Measurements from ENCODE around the gene ING2.
"Not testable (repeated sequence)": the region's sequence is repeated elsewhere in the genome, so short reads cannot be mapped to it uniquely, and the experiment has no call there.

ING2 gene, protein sequence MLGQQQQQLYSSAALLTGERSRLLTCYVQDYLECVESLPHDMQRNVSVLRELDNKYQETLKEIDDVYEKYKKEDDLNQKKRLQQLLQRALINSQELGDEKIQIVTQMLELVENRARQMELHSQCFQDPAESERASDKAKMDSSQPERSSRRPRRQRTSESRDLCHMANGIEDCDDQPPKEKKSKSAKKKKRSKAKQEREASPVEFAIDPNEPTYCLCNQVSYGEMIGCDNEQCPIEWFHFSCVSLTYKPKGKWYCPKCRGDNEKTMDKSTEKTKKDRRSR

DNA sequence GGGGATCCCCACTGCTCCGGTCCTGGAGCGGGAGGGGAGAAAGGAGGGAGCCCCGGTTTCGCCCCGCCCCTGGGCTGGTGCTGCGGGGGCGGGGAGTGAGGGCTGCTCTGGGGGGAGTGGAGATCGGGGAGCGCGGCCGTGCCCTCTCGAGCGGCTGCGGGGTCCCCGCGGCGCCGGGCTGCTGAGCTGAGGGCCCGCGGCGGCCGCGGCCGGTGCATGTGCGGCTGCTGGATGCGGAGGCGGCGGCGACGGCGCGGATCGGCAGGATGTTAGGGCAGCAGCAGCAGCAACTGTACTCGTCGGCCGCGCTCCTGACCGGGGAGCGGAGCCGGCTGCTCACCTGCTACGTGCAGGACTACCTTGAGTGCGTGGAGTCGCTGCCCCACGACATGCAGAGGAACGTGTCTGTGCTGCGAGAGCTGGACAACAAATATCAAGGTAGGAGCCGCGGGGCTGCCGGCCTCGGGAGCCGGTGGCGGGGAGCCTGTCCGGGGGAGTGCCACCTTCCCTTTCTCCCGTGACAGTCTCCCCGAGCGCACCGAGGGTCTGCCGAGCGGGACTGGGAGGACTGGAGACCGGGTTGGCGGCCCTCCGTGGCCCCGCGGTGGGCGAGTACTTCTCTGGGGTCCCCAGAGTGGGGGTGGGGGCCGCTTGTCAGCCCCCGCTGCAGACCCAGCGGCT, at the start of gene ING2:
Gene ING2 (plus strand): TSS at position 129 of the 681 bp plus-strand sequence. CDS start 138 bp downstream, at position 267.
- no peak for DNase-seq

DNA sequence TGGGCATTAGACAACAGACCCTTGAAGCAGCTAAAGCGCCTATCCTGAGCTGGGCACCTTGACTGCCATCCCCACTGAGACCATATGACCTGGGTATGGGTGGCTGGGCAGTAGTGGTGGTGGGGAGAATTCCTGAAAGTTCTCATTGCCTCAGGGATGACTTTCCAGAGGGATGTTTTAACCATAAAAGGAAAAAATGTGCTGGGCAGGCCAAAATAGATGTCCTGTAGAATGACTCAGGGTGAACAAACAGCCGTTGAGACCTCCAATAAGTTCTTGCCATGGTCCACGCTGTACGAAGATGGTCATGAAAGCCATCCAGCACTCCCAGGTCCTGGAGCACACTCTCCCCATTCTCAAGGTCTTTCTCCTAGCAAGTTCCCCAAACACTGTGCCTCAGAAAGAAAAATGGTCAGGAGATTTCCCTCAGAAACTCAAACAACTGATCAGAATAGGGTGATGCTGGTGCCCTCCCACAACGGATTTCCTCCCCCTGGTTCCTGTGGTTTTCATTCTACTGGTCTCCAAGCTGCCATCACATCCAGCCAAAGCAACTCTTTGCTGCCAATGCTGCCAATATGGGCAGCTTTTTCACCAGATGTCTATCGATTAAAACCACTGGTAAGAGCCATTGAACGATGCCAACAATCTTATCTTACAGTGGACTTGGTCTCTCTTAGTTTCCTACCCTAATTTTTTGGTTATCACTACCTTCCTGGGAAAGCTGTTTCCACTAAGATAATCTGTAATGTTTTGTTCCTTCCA, 49.2 kb upstream of the ING2 start:
- no peak for DNase-seq

DNA sequence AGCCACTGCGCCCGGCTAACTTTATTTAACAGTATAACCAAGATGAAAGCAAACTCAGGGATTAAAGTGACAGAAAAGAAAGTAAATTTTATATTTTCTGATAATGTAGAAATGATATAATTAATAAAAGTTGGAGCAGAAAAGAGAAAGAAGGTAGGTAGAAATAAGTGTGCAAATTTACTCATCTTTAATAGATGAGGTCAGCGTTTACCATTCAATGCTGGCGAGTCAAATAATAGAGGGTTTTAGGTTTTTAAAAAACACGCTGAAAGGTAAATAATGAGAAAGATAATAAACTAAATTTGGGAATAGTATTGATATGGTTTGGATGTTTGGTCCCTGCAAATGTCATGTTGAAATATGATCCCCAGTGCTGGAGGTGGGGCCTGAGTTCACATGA, 46.9 kb upstream of the ING2 start:
- no peak for DNase-seq

DNA sequence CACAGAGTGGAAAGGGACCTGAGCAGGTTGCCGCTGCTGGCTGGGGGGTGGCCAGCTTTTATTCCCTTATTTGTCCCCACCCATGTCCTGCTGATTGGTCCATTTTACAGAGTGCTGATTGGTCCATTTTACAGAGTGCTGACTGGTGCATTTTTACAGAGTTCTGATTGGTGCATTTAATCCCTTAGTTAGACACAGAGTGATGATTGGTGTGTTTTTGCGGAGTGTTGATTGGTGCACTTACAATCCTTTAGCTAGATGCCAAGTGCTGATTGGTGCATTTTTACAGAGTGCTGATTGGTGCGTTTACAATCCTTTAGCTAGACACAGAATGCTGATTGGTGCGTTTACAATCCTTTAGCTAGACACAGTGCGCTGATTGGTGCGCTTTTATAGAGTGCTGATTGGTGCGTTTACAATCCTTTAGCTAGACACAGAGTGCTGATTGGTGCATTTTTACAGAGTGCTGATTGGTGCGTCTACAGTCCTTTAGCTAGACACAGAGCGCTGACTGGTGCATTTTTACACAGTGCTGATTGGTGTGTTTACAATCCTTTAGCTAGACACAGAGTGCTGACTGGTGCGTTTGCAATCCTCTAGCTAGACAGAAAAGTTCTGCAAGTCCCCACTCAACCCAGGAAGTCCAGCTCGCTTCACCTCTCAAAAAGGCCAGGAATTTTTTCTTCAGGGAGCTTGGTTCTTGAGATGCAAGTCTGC, 40.8 kb upstream of the ING2 start:
- DNase-seq: not testable (repeated sequence)

DNA sequence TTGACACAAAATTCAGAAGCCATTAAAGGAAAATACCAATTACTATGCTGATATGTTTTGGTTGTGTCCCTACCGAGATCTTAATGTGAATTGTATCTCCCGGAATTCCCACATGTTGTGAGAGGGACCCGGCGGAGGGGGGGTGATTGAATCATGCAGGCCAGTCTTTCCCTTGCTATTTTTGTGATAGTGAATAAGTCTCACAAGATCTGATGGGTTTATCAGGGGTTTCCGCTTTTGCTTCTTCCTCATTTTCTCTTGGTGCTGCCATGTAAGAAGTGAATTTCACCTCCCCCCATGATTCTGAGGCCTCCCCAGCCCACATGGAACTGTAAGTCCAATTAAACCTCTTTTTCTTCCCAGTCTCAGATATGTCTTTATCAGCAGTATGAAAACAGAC, 39.0 kb upstream of the ING2 start:
- DNase-seq: not testable (repeated sequence)

DNA sequence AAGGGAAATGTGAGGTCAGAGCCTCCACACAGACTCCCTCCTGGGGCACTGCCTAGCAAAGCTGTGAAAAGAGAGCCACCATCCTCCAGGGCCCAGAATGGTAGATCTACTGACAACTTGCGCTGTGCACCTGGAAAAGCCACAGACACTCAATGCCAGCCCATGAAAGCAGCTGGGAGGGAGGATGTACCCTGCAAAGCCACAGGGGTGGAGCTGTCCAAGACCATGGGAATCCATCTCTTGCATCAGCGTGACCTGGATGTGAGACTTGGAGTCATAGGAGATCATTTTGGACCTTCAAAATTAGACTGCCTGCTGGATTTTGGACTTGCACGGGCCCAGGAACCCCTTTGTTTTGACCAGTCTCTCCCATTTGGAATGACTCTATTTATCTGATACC, 37.6 kb upstream of the ING2 start:
- DNase-seq: no peak

DNA sequence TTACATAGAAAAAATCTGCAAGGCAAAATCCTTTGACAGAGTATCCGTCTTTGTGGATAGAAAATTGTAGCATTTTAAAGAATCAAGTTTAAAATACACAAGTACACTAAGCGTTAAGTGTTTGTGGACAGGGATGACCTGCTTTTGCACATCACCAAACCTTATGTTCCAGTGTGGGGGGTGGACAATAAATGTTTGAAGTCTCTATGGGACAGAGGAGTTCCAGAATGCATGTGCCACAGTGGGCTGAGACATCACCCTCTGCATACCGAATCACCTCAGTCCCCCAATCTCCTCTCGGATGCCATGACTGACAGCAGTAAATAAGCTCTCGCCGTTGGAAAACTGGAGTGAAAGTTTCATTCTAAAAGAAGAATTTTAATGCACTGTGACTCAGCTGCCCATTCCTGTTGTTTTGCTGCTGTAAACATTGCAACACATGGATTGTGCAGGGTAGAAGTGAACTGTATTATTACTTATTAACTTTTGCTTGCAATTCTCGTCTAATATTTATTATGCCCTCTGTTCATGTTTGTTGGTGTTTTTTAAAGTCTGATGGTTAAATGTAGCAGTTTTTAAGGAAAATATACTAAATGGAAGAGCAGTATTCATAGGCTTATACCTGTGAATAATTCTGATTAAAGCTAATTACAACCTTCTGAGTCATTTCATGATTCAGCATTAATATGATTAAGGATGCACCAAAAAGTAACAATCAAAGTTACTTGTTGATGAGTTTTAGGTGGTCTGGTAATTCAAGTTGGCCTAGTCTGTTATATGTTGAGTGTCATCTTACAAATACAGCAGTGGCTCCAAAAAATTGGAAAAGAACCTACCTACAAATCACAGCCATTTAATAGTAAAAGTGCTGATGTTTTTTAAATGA, 36.4 kb upstream of the ING2 start:
- no peak for DNase-seq

DNA sequence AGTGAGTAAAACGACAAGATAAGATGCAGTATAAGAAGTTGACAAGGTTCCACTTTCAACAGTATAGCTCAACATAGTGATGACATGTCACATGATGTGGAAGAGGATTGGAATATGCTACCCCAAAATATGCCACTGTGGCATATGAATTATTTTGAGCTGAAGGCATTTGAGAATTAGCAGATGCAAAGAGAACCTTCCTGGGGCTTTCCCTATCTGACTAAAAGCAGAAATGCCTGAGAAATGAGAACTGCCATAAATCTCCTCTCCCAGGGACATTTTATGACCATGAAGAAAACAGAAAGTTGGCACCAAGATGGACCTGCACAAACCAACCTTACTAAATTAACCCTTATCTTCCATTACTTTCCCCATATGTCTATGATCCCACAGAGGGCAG, 35.6 kb upstream of the ING2 start:
- no peak for DNase-seq

DNA sequence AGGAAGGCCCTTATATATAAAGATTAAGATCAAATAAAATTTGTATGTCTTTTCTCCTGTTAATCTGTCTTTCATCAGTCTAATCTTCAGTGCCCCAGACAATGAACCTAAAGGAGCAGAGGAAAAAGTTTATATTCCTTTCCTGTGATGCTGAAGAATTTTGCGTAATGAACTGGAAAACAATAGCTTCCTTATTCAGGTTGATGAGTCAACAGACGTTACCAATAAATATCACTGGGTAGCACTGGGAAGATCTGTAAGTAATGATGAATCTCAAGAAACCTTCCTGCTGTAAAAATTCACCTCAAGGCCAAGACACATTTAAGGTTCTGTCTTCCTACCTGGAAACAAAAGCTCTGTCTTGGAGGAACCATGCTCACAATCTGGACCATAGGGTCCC, 34.9 kb upstream of the ING2 start:
- DNase-seq: no peak

DNA sequence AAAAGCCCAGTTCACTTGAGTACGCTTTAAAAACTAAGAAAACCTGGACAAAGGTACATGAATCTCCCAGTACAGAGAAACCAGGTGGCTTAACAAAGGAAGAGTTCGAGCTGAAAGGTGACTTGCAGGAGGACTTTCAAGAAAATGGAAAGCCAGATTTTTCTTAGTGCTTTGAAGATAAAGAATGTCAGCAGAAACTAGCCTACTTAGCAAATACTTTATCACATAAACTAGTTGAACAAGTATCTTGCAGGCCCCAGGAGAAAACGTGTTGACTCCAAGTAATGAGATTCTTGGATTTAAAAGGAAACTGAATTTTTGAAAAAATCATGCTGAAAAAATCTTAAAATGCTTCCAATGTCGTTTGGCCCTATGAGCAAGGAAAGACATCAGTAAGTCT, 34.0 kb upstream of the ING2 start:
- no peak for DNase-seq

DNA sequence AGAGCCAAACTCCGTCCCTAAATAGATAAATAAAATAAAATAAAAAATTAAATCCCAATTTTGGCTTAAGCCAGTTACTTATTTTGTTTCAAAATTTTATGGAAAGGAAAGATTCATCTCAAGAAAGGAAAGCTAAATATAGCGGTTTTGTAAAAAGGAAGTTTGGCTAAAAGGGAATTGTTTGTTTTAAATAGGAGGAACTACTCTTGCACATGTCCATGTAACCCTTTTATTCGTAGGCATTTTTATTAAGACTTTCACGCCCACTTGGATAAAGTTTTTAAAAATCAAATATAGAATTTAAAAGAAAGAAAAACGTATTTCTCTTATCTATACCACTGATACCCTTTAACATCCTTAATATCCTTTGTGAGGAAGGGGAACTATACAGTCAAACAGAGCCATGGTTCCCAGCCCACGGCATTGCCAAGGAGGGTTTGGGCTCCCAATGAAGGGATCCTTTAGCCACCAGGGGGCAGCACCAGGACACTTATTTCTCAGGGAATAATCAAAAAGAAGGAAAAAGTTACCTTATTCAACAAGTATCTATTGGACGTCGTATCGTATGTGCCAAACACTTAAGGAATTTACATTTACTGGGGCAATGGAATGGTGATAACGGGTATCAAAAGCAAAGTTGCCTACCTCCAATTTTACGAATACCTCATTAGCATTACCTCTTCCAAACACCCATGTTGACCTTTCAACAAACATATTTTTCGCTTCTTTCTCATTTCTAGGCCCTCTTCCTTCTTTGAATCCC, 32.7 kb upstream of the ING2 start:
- DNase-seq: peak; percentile 87

DNA sequence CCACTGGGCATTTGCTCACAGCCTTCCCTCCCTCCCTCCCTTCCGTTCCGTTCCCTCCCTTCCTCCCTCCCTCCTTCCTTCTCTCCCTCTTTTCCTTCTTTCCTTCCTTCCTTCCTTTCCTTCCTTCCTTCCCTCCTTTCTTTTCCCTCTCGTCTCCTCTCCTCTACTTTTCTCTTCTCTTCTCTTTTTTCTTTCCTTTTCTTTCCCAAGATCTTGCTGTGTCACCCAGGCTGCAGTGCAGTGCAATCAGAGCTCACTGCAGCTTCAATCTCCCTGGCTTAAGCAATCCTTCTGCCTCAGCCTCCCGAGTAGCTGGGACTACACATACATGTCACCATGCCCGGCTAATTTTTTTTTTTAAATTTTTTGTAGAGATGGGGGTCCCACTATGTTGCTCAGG, 26.7 kb upstream of the ING2 start:
- DNase-seq: no peak

DNA sequence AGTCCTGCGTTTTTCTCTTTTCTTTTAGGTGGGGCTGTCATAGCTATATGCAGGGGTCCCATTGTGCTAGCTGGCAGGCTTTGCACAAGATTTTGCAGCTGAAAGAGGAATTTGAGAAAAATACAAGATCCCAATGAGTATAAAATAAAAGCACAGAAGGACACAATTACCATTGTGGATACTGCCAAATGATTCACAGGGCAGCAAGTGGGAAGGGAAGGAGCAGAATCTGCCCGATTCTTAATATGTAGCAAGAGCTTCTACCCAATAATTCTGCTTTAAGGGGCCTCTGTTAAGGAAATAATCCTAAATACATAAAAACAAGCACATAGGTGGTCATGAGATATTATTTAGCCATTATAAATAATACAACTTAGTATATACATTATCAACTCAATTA, 25.9 kb upstream of the ING2 start:
- DNase-seq: no peak

DNA sequence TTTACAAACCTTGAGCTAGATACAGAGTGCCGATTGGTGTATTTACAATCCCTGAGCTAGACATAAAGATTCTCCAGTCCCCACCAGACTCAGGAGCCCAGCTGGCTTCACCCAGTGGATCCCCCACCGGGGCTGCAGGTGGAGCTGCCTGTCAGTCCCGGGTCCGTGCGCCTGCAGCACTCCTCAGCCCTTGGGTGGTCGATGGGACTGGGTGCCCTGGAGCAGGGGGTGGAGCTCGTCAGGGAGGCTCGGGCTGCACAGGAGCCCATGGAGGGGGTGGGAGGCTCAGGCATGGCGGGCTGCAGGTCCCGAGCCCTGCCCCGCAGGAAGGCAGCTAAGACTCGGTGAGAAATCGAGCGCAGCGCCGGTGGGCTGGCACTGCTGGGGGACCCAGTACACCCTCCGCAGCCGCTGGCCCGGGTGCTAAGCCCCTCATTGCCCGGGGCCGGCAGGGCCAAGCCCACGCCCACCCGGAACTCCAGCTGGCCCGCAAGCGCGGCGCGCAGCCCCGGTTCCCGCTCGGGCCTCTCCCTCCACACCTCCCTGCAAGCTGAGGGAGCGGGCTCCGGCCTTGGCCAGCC, 22.3 kb upstream of the ING2 start:
- not testable (repeated sequence) for DNase-seq

DNA sequence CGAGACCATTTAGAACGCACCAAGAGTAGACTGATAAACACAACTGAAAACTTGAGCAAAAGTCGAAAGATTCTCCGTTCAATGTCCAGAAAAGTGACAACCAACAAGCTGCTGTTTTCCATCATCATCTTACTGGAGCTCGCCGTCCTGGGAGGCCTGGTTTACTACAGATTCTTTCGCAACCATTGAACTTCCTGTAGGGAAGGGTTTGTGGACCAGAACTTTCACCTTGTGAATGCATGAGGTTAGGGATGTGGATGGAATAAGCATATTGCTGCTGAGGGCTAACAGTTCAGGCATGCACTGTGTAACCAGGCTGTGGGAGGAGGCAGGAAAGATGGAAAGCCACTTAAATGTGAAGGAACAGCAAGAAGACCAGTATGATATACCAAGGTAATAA, 20.9 kb upstream of the ING2 start:
- no peak for DNase-seq

DNA sequence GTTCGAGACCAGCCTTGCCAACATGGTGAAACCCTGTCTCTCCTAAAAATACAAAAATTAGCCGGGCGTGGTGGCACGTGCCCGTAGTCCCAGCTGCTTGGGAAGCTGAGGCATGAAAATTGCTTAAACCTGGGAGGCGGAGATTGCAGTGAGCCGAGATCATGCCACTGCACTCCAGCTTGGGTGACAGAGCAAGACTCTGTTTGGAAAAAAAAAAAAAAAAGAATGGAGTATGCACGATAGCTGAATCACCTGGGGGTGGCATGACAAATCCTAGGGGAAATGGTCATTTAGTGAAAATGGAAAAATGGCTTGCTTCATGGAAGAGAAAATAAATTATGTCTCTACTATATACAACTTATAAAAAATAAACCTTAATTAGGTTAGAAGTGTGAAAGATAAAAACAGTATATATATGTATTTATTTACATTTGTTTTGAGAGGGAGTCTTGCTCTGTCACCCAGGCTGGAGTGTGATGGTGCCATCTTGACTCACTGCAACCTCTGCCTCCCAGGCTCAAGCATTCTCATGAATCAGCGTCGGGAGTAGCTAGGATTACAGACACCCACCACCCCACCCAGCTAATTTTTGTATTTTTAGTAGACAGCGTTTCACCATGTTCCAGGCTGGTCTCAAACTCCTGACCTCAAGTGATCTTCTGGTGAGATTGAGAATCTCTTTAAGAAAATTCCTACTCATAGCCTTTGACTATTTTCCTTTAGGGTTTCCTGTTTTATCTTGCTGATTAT, 19.3 kb upstream of the ING2 start:
- no peak for DNase-seq

DNA sequence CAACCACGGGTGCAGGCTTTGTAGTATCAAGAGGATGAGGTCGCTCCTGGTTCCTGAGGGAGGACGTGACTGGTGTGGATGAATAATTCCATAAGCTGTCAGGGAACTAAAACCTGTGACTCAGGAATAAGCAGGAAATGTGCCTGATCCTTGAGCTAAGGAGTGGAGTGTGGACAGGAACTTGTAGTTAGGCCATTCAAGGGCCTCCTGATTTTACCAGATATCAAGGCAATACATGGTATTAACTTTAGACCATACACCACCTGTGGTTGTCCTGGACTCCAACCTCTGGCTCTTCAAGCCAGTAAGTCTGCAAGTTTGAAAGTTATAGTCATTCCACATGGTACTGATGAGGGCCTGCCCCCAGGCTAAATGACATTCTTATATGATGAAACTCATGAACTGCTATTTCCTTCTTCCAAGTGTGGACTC, 12.1 kb upstream of the ING2 start:
- DNase-seq: no peak

DNA sequence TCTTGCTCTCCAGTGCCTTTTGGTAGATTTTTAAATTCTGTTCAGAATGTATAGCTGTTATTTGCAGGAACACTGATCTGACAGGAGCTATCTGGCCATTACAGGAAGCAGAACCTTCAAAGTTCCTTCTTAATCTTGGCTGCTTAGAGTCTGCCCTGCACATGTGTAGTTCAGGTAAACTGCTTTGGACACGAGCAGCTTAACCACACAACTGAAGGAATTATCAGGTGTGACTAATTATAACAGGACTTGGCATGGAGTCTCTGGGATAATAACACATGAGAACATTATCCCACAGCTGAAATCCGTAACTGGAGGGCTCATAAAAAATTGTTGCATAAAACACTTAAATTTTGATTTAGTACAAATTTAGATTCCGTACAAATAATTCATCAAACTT, 11.6 kb upstream of the ING2 start:
- no peak for DNase-seq

DNA sequence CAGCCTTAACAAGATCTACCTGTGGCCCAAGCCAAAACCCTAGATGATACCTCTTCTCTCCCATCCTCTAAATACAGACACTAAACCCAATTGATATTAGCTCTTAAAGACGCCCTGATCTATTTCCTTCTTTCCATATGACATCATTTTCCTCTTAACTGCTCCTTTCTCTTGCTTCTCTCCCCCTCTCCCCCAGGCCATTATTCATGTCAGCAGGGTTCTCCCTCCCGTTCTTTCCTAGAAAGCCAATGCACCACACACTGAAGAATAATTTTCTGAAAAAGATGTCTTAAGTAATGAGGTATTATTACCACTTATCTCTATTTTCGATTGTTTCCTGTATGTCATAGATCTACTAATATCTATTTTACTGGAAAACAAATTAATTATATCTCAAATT, 9.7 kb upstream of the ING2 start:
- DNase-seq: no peak

DNA sequence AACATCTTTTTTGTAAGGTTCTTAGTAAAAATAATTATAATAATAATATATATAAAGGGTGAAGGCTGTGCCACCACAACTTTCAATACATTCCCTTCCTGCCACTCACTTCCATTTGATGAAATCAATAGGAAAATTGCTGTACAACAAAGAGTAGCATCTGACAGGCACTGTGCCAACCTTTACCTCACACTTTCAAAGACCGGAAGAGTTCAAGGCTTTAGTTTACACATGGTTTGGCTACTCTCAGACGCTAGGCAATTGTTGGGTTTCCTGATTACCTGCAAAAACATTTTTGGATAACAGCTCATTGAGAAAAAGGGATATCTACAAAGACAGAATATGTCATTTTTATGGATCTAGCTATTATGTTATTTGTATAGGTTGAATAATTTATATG, 5.5 kb upstream of the ING2 start:
- no peak for DNase-seq

Measured in stimulated activated CD4-positive, alpha-beta T cell treated with anti-CD3 and anti-CD28 coated beads, Interleukin-4, amount 100 ng/mL, for 24 hours (primary cell).